OCI-M2 (cell line): Measurements from ENCODE around the gene CENPF.
"Not testable (repeated sequence)": the region's sequence is repeated elsewhere in the genome, so short reads cannot be mapped to it uniquely, and the experiment has no call there.

Experiments used
- DNase-seq: peaks from one replicate; lab custom pipeline; 2025; ENCODE audit not compliant: unreplicated experiment; lab: John Stamatoyannopoulos, UW

CENPF gene

GRCh38 chr1:214602764-214603657 lies at the start of gene CENPF:
CENPF (plus strand) TSS chr1:214603195; CDS start chr1:214613755, 10,560 bp downstream.
- DNase-seq = peak; percentile 89

- no peak for DNase-seq
Measured at GRCh38 chr1:214557952-214558735, 44.9 kb upstream of the CENPF start.

GRCh38 chr1:214563881-214564280 lies 39.1 kb upstream of the CENPF start:
- DNase-seq = no peak

- no peak for DNase-seq
Measured at GRCh38 chr1:214565310-214565709, 37.7 kb upstream of the CENPF start.

- DNase-seq = no peak
Measured at GRCh38 chr1:214566158-214567104, 36.6 kb upstream of the CENPF start.

GRCh38 chr1:214567481-214567980 lies 35.5 kb upstream of the CENPF start:
- no peak for DNase-seq

- no peak for DNase-seq
Measured at GRCh38 chr1:214568328-214568727, 34.7 kb upstream of the CENPF start.

GRCh38 chr1:214569357-214570004 lies 33.5 kb upstream of the CENPF start:
- no peak for DNase-seq

GRCh38 chr1:214570442-214570841 lies 32.6 kb upstream of the CENPF start:
- DNase-seq = no peak

- no peak for DNase-seq
Measured at GRCh38 chr1:214571281-214571680, 31.7 kb upstream of the CENPF start.

- DNase-seq = no peak
Measured at GRCh38 chr1:214573386-214574318, 29.3 kb upstream of the CENPF start.

GRCh38 chr1:214574598-214575411 lies 28.2 kb upstream of the CENPF start:
- no peak for DNase-seq

GRCh38 chr1:214576120-214576519 lies 26.9 kb upstream of the CENPF start:
- not testable (repeated sequence) for DNase-seq

- DNase-seq = no peak
Measured at GRCh38 chr1:214579183-214579582, 23.8 kb upstream of the CENPF start.

- no peak for DNase-seq
Measured at GRCh38 chr1:214581785-214582184, 21.2 kb upstream of the CENPF start.

GRCh38 chr1:214582289-214582891 lies 20.6 kb upstream of the CENPF start:
- no peak for DNase-seq

- DNase-seq = no peak
Measured at GRCh38 chr1:214583113-214583512, 19.9 kb upstream of the CENPF start.
